Memory B cell (primary cell): ENCODE data around the gene CCNJ.

Experiments
- ATAC-seq: fragments of 150-1000 bp; cut with Tn5 transposase; 2 replicates; pipeline ENCODE4 v1.10.0; 2021; ENCODE audit warnings: low read depth, mild to moderate bottlenecking, moderate library complexity
- DNase-seq, 2 donors: peaks; one replicate each; pipeline ENCODE4 v3.0.0; 2022; ENCODE audit warnings: low spot score in 2 of 2
- H3K27ac Mint-ChIP-seq: one replicate; pipeline ENCODE4 v1.8.0; 2022; ENCODE audit warnings: mild to moderate bottlenecking, moderate library complexity, mixed read lengths
- H3K27me3 Mint-ChIP-seq: one replicate; pipeline ENCODE4 v1.8.0; 2022; ENCODE audit warnings: mixed read lengths
- H3K36me3 Mint-ChIP-seq: one replicate; pipeline ENCODE4 v1.8.0; 2022; ENCODE audit warnings: mild to moderate bottlenecking, mixed read lengths
- H3K4me1 Mint-ChIP-seq: one replicate; pipeline ENCODE4 v1.8.0; 2022; ENCODE audit warnings: mixed read lengths
- H3K4me3 Mint-ChIP-seq: one replicate; pipeline ENCODE4 v1.8.0; 2022; ENCODE audit warnings: mild to moderate bottlenecking, moderate library complexity, mixed read lengths
- H3K9me3 Mint-ChIP-seq: one replicate; pipeline ENCODE4 v1.8.0; 2022; ENCODE audit warnings: mixed read lengths

Gene CCNJ

DNA sequence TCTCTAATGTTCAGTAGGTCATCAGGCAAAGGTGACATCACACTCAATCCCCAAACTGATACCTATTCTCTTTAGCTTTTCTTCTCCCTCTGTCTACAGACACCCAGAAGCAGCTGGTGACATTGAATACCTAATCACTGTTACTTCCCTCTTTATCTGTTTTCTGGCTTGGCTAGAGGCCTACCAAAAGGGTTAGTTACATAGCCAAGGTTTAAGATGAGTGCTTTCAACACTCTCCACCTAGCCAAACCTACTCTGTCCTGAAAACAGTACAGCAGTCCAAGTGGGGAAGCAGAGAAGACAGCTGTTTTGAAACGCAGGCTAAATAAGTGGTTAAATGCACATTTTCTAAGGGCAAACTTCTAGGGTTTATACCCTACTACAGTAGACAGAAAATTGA is 39.4 kb downstream of the CCNJ start:
- H3K27me3 Mint-ChIP-seq: no peaks in the 10 kb centered on the region
- H3K27ac Mint-ChIP-seq: no peak overlapping the region
- H3K4me1 Mint-ChIP-seq: no peaks in the 10 kb centered on the region
- no peak overlapping the region for H3K4me3 Mint-ChIP-seq
- H3K36me3 Mint-ChIP-seq: peaks cover 39% of the 10 kb centered on the region
- DNase-seq: no peak
- H3K9me3 Mint-ChIP-seq: no peaks in the 10 kb centered on the region
- no peak for ATAC-seq

DNA sequence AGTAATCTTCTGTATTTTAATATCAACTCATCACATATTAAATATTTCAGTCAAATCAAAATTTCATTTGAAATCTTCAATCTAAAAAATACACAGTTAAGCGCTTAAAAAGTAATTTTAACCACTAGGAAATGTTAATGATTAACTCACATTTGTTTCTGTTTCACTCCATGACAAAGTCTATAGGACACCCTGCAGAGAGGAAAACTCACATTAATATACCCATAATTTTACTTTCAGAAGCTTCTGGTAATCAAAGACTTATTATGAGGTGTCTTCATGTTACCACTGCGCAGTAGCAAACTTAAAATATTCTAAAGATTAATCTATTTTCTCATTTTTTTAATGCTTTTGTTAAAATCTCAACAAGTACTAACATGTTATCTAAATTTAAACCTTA is 45.7 kb downstream of the CCNJ start:
- ATAC-seq (no peak), DNase-seq (no peak)
- H3K36me3 Mint-ChIP-seq: peaks cover 28% of the 10 kb centered on the region
- H3K4me1 Mint-ChIP-seq: peaks cover 4% of the 10 kb centered on the region
- H3K4me3 Mint-ChIP-seq: peak overlapping the region; percentile 44
- H3K27me3 Mint-ChIP-seq: peaks cover 18% of the 10 kb centered on the region
- peak overlapping the region; percentile 99 for H3K27ac Mint-ChIP-seq
- H3K9me3 Mint-ChIP-seq: peaks cover 4% of the 10 kb centered on the region

DNA sequence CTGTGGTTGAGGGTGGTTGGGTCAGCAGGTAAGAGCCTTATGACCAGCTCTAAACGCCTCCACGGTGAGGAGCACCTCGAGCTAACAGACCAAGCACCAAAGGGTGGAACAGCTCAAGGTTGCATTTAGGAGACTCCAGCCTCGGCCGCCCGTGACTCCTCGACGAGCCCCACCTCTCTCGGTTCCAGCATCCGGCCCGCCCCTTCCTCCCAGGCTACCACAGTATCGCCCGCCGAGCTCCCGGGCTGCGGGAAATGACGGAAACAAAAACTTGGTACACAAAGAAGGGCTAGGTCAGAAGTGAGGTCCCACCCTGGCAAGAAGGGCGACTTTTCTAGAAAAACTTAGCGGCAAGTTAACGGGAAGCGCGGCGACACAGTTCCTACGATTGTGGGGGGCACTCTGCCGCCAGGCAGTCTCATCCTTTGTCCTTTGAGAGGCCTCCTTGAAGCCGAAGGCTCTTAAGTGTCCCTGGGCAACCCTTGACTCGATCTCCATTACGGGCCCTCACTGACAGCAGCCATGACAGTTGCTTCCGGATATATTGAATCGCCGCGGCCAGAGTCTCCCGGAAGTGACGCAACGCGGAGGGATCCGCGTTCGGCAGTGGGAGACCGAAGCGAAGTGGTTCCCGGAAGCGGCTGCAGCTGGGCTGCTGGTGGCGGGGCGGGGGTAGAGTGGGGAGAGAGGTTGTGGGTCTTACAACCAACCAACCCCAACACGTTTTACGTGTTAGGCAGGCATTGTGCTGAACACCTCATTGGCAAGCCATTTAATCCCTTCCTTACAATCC is 46.5 kb downstream of the CCNJ start:
- H3K27me3 Mint-ChIP-seq: peaks cover 19% of the 10 kb centered on the region
- H3K27ac Mint-ChIP-seq: peak overlapping the region; percentile 99
- peak overlapping the region; percentile 94 for H3K4me3 Mint-ChIP-seq
- peaks cover 4% of the 10 kb centered on the region for H3K4me1 Mint-ChIP-seq
- peaks cover 22% of the 10 kb centered on the region for H3K36me3 Mint-ChIP-seq
- ATAC-seq: peak; percentile 90
- peak; percentile 90 to 91 for DNase-seq
- peaks cover 4% of the 10 kb centered on the region for H3K9me3 Mint-ChIP-seq

DNA sequence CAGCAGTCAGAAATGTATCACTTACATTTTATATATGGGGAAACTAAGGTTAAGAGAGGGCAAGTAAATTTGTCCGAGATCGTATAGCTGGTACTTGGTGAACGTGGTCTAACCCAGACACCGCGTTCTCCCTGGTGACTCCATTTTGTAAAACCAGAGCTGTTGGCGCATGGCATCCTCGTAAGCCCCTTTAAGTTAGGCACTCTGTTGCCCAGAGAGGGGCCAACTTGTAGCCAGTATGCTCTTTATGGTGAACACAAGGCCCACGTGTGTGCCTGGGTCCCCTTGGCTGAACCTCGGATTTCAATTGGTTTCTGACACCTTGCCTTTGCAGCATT is 47.0 kb downstream of the CCNJ start:
- DNase-seq: no peak
- peaks cover 4% of the 10 kb centered on the region for H3K9me3 Mint-ChIP-seq

DNA sequence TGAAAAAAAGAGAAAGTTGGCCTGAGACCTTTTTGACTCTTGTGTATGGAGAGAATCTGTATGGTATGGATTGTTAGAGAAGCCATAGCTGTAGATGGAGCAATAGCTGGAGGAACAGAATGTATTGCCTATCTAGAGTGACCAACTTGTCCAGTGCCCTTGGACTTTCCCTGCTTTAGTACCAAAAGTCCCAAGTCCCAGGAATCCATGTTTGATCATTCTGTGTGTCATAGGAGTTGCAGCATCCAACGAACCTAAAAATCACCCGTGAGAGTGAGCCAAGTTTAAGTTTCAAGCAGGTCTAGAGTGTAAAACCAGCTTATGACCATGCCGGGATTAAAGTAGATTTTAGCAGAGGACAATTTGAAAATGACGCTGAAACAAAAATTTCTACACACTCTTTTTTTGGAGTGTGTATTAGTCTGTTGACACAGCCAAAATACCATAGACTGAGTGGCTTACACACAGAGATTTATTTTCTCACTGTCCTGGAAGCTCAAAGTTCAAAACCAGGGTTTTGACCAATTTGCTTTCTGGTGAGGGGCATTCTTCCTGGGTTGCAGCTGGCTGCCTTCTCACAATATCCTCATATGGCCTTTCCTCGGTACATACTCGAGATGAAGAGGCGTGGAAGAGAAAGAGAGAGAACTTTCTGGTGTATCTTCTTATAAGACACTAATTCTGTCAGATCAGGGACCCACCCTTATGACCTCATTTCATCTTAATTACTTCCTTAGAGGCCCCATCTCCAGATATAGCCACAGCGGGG is 49.8 kb downstream of the CCNJ start:
- ATAC-seq: no peak

More for the DNA sequence above, 47.0 kb downstream of the CCNJ start:
- H3K4me3 Mint-ChIP-seq: peak overlapping the region; percentile 94
- H3K27ac Mint-ChIP-seq: peak overlapping the region; percentile 99
- H3K27me3 Mint-ChIP-seq: peaks cover 22% of the 10 kb centered on the region
- ATAC-seq: no peak
- H3K36me3 Mint-ChIP-seq: peaks cover 22% of the 10 kb centered on the region
- peaks cover 4% of the 10 kb centered on the region for H3K4me1 Mint-ChIP-seq

DNA sequence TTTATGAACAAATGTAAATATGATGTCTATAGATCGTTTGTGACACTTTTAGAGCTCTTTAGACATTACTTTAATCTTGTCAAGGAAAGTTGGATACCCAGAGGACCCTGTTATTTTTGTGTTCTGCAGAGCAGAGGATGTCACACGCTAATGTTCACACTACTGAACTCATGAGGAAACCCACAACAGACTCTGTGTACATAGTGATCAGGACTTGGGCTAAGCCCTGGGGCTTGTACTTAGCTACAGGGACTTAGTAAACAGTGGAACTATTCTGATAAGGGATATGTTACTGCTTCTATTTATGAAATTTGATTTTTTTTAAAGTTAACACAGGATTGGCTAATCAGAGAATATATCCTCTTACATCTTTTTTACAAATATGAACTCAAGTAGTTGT is 50.6 kb downstream of the CCNJ start:
- peaks cover 18% of the 10 kb centered on the region for H3K36me3 Mint-ChIP-seq
- no peak for DNase-seq

More for the DNA sequence above, 49.8 kb downstream of the CCNJ start:
- Mint-ChIP-seq H3K4me1 (peaks cover 9% of the 10 kb centered on the region), H3K27me3 (peaks cover 33% of the 10 kb centered on the region), H3K9me3 (peaks cover 6% of the 10 kb centered on the region), H3K4me3 (no peak overlapping the region), H3K36me3 (peaks cover 18% of the 10 kb centered on the region), H3K27ac (no peak overlapping the region)
- DNase-seq: no peak

DNA sequence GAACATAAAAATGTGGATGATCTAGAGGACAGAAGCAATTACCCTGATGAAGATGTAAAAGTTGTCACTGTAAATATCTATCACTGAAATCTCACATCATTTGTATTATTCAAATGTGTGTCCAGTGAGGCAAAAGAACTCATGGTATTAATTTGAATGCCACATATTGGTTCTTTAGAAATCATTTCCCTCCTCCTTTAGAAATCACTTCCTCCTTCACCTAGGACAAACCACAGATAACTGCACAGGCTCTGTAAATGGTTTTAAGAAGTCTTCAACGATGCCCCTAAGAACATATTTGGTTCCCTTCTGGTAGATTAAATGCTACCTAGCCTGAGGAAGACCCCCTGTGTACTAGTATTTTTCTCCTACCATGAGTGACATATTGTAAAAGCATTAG is 53.6 kb downstream of the CCNJ start:
- no peak for DNase-seq
- Mint-ChIP-seq H3K27ac (no peak overlapping the region), H3K27me3 (peaks cover 47% of the 10 kb centered on the region), H3K36me3 (peaks cover 13% of the 10 kb centered on the region), H3K9me3 (peaks cover 6% of the 10 kb centered on the region), H3K4me3 (no peak overlapping the region), H3K4me1 (peaks cover 5% of the 10 kb centered on the region)
- ATAC-seq: peak; percentile 57

More for the DNA sequence above, 50.6 kb downstream of the CCNJ start:
- H3K27me3 Mint-ChIP-seq: peaks cover 36% of the 10 kb centered on the region
- H3K4me3 Mint-ChIP-seq: no peak overlapping the region
- peaks cover 6% of the 10 kb centered on the region for H3K9me3 Mint-ChIP-seq
- H3K4me1 Mint-ChIP-seq: peaks cover 9% of the 10 kb centered on the region
- H3K27ac Mint-ChIP-seq: no peak overlapping the region
- no peak for ATAC-seq

DNA sequence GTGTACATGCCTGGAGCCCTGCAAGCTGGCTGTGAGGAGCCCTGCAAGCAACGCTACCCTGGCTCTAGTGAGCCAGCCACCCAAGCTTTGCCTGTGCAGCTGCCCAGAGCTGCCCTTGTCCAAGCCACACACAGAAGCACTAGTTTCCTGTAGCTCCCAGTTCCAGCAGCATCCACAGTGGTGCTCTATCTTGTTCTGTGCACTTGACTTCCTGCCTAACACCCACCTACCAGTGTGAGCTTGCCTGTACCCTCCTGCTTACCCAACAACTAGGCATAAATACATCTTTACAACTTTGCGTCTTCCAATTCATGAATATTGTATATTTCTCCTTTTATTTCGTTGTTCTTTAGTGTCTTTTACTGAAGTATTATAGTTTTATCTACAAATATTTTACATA is 54.5 kb downstream of the CCNJ start:
- H3K4me1 Mint-ChIP-seq: peaks cover 5% of the 10 kb centered on the region
- no peak overlapping the region for H3K27ac Mint-ChIP-seq
- H3K9me3 Mint-ChIP-seq: peaks cover 4% of the 10 kb centered on the region
- H3K4me3 Mint-ChIP-seq: no peak overlapping the region
- peaks cover 39% of the 10 kb centered on the region for H3K27me3 Mint-ChIP-seq
- ATAC-seq: no peak
- H3K36me3 Mint-ChIP-seq: peaks cover 6% of the 10 kb centered on the region
- DNase-seq: no peak

DNA sequence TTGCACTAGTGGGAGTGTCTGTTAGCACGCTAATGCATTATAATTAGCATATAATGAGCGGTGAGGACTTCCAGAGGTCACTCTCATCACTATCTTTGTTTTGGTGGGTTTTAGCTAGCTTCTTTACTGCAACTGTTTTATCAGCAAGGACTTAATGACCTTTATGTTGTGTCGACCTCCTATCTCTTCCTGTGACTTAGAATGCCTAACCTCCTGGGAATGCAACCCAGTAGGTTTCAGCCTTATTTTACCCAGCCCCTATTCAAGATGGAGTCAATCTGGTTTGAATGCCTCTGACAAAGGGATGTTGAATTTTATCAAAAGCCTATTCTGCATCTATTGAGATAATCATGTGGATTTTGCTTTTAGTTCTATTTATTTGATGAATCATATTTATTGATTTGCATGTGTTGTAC is 64.2 kb downstream of the CCNJ start:
- DNase-seq (no peak), ATAC-seq (no peak)
- Mint-ChIP-seq H3K4me1 (no peaks in the 10 kb centered on the region), H3K4me3 (no peak overlapping the region), H3K9me3 (peaks cover 11% of the 10 kb centered on the region), H3K36me3 (peaks cover 5% of the 10 kb centered on the region), H3K27ac (no peak overlapping the region), H3K27me3 (peaks cover 38% of the 10 kb centered on the region)
